Forelimb muscle (tissue), 1 donor: ENCODE results near the gene CD37. TPM values are rescaled to one million over a fixed set of nuclear protein-coding genes. Genes with fewer than 3 reads are reported as not detected.
"Not testable (repeated sequence)": the region's sequence is repeated elsewhere in the genome, so short reads cannot be mapped to it uniquely, and the experiment has no call there.

ENCODE experiments used
- DNase-seq: peaks from one replicate; pipeline ENCODE4 v3.0.0-alpha.2; 2013; ENCODE audit warnings: low read depth
- polyA plus RNA-seq: library from polyadenylated mRNA; unstranded; fragments of 120-200 nt; gene quantifications from one replicate; pipeline ENCODE4 v1.2.1, GENCODE V29; 2013; ENCODE audit not compliant: insufficient read length

CD37 gene
- polyA plus RNA-seq, 1 donor, result 19.9 TPM

- DNase-seq, result no peak
Observed at GRCh38 chr19:49328741-49329140, 6.5 kb upstream of the CD37 start.

- not testable (repeated sequence) for DNase-seq
Observed at GRCh38 chr19:49331187-49331586, 4.0 kb upstream of the CD37 start.

- no peak for DNase-seq
Observed at GRCh38 chr19:49331616-49332055, 3.6 kb upstream of the CD37 start.

- DNase-seq, result not testable (repeated sequence)
Observed at GRCh38 chr19:49332691-49333417, 2.4 kb upstream of the CD37 start.

- no peak for DNase-seq
Observed at GRCh38 chr19:49333418-49333805, 1.8 kb upstream of the CD37 start.

- no peak for DNase-seq
Observed at GRCh38 chr19:49333811-49334288, 1.4 kb upstream of the CD37 start.

GRCh38 chr19:49335784-49336481 is 727 bp downstream of the CD37 start:
- no peak for DNase-seq

GRCh38 chr19:49336482-49337266 is 1.5 kb downstream of the CD37 start:
- no peak for DNase-seq

- no peak for DNase-seq
Observed at GRCh38 chr19:49337267-49338022, 2.2 kb downstream of the CD37 start.

GRCh38 chr19:49338023-49338677 is 2.9 kb downstream of the CD37 start:
- no peak for DNase-seq

GRCh38 chr19:49338691-49339300 is 3.6 kb downstream of the CD37 start:
- no peak for DNase-seq

GRCh38 chr19:49339301-49340068 is 4.3 kb downstream of the CD37 start:
- DNase-seq, result no peak

GRCh38 chr19:49340069-49340864 is 5.1 kb downstream of the CD37 start:
- no peak for DNase-seq

- DNase-seq, result no peak
Observed at GRCh38 chr19:49340865-49341718, 5.9 kb downstream of the CD37 start.

- no peak for DNase-seq
Observed at GRCh38 chr19:49342291-49342721, 7.1 kb downstream of the CD37 start.

- DNase-seq, result no peak
Observed at GRCh38 chr19:49343123-49343522, 7.9 kb downstream of the CD37 start.

- DNase-seq, result no peak
Observed at GRCh38 chr19:49344505-49345423, 9.6 kb downstream of the CD37 start.
